AG10803 (cell line): ENCODE results near the gene P2RY14.

Source experiments
- DNase-seq: peaks from one replicate; pipeline ENCODE4 v3.0.0; 2010; ENCODE audit warnings: low read depth
- H3K4me3 ChIP-seq: 2 replicates; pipeline ENCODE4 v1.5.1; 2011; ENCODE audit warnings: mild to moderate bottlenecking, low read length, control low read depth
- TF ChIP-seq, protein P1 (sequence below): conservative IDR thresholded peaks from 2 replicates; pipeline ENCODE4 v1.5.1; 2011; ENCODE audit warnings: mild to moderate bottlenecking, low read length, control low read depth, inconsistent platforms

P2RY14 gene

DNA sequence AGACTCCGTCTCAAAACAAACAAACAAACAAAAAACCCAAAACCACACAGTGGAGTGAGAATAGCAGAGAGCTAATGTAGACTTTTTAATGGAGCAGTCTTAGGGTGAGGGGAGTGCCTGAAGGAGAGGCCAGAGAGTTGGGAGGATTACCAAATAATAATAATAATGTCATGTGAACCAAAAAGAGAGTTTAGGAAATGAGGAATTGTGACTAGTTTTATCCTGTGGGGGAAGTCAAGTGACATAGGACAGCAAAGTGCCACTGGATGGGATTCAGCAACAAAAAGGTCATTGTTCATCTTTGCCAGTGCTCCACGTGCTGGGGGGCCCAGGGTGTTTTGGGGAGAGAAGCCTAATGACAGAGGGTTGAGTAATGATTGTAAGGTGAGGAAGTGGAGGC, 25.4 kb upstream of the P2RY14 start:
- no peak for DNase-seq
- TF ChIP-seq, protein P1, sequence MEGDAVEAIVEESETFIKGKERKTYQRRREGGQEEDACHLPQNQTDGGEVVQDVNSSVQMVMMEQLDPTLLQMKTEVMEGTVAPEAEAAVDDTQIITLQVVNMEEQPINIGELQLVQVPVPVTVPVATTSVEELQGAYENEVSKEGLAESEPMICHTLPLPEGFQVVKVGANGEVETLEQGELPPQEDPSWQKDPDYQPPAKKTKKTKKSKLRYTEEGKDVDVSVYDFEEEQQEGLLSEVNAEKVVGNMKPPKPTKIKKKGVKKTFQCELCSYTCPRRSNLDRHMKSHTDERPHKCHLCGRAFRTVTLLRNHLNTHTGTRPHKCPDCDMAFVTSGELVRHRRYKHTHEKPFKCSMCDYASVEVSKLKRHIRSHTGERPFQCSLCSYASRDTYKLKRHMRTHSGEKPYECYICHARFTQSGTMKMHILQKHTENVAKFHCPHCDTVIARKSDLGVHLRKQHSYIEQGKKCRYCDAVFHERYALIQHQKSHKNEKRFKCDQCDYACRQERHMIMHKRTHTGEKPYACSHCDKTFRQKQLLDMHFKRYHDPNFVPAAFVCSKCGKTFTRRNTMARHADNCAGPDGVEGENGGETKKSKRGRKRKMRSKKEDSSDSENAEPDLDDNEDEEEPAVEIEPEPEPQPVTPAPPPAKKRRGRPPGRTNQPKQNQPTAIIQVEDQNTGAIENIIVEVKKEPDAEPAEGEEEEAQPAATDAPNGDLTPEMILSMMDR: no peak
- no peak overlapping the region for H3K4me3 ChIP-seq

DNA sequence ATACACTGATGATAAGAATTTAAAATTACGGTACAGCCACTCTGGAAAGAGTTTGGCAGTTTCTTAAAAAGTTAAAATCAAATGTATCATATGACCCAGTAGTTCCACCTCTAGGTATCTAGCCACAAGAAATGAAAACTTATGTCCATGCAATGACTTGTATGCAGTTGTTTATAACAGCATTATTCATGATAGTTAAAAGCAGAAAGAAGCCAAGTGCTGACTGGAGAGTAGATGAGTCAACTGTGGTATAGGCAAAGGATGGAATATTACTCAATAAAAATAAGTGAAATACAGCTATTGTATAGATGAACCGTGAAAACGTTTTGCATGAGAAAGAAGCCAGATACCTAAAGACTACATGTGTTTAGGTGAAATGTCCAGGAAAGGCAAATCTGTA, 23.4 kb upstream of the P2RY14 start:
- TF ChIP-seq, protein P1: no peak
- DNase-seq: peak; percentile 61
- H3K4me3 ChIP-seq: no peak overlapping the region

DNA sequence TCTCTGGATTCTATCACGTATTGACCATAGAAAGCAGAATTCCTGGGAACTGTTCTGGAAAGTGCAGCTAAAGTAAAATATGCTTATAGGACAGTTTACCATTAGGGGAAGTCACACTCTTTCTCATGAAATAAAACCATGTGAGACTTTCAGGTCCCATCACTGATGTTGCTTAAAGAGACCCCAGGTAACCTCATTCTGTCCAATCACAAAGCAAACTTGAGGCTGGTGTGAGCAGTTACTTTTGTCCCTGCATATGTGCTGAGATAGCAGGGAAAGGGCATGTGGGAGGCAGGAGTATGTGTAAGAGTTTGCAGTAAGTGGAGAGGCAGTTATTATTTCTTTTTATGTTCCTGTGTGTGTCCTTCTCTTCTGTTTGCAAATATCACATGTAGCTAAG, 22.2 kb upstream of the P2RY14 start:
- no peak overlapping the region for H3K4me3 ChIP-seq
- no peak for DNase-seq
- TF ChIP-seq, protein P1: no peak

DNA sequence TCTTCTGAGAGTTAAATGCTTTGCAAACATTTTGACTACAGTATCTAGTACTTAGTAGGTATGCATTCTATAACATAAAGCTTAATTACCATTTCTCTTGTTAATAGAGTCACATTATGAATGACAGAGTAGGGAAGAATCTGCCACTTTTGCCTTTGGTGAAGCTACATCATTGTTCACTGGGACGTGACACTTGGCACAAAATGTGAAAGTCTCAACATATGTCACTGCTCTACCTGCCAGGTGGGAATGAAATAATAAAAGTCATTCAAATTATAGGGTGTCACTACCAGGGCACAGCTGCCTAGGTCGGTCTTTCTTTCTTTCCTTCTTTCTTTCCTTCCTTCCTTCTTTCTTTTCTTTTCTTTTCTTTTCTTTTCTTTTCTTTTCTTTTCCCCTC, 20.7 kb upstream of the P2RY14 start:
- DNase-seq: no peak
- TF ChIP-seq, protein P1: no peak
- H3K4me3 ChIP-seq: no peak overlapping the region

DNA sequence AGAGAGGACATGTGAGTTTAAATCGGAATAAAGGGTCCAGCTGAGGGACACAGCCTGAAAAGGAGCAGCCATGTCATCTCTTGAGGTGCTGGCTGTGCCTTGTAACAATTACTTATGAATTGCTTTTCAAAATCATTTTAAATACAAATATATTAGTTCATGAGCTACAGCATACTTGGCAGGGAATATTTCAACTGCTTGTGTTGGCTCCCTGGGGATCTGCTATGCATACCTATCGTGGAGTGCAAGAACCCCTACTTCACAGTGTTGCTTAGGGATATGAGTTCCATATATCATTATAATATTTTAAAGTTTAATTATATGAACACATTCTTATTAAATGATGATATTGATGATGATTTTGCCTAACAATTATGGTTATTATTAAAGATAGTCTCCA, 19.1 kb upstream of the P2RY14 start:
- DNase-seq: no peak
- TF ChIP-seq, protein P1: no peak
- H3K4me3 ChIP-seq: no peak overlapping the region

DNA sequence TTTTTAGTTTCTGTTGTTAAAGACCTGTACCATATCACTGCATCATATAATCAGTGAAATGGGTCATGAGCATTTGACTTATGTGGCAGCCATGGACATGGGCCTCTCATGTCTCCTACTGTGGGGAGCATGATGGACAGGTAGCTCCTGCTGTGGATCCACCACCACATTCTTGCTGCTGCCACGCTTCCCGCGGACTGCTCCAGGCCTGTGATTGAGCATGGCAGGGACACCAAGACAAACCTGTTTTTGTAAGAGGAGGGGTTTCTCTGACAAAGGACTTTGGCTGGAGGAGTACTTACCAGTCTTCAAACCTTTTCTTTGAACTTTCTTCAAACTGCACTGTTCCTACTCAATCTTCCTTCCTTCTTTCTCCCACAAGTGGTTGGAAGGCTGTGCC, 17.9 kb upstream of the P2RY14 start:
- DNase-seq: no peak
- TF ChIP-seq, protein P1: no peak
- H3K4me3 ChIP-seq: no peak overlapping the region

DNA sequence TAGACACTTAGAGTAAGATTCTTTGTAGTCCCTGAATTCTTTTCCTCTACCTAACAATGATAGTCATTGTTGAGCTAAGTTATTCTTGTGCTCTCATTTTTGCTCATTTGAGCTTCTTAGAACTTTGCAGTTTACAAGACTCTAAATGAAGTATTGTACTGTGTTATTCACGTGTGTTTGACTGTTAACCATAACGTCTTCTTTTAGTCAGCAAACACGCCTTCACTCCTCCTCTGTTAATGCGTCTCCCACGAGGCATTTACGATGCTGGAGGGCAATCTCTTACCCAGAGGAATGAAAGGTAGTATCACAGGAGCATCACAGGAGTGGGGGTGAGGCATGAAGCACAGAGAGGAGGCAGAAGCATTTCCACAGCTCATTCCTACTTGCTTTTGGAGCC, 14.8 kb upstream of the P2RY14 start:
- DNase-seq: no peak
- H3K4me3 ChIP-seq: no peak overlapping the region
- TF ChIP-seq, protein P1: no peak
